T-helper 22 cell (primary cell): ENCODE data around the gene LYSET.
"Not testable (repeated sequence)": the region's sequence is repeated elsewhere in the genome, so short reads cannot be mapped to it uniquely, and the experiment has no call there.

Experiments used
- DNase-seq: peaks from one replicate; pipeline ENCODE4 v3.0.0-alpha.2; 2020; ENCODE audit warnings: low read depth

The LYSET gene

DNA sequence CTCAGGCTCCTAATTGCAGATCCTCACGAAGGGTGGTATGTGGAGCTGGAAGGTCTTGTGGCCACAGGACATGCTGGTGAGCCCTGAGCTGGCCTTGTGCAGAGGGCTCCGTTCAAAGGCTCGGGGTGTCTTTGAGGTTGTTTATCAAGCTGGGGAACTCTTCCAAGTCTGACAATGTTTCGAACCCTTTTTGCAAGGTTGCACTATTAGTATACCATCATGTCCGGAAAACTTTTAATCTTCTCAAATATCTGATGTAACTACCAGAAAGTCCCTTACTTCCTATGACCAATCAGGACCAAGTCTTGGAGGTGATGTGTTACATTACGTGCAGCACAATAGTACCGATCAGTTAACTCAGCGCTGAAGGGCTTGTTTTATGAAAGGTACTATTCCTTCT is 43.4 kb downstream of the LYSET start:
- no peak for DNase-seq

DNA sequence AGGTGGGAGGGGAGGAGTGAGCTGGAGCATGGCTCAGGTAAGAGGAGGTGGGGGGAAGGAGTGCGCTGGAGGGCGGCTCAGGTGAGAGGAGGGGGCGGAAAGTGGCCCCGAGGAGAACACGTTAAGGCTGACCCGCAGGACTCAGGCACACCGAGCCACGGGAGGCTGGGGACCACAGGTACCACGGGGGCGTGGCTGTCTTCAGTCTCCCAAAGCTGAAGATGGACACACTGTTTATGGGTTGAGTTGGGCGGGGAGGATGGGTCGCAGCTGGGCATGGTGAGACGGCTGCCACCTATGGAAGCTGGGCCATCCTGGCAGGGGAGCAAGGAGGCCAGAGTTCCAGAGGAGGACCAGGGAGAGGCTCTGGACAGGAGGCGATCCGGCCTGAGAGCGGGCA is 45.4 kb downstream of the LYSET start:
- no peak for DNase-seq

DNA sequence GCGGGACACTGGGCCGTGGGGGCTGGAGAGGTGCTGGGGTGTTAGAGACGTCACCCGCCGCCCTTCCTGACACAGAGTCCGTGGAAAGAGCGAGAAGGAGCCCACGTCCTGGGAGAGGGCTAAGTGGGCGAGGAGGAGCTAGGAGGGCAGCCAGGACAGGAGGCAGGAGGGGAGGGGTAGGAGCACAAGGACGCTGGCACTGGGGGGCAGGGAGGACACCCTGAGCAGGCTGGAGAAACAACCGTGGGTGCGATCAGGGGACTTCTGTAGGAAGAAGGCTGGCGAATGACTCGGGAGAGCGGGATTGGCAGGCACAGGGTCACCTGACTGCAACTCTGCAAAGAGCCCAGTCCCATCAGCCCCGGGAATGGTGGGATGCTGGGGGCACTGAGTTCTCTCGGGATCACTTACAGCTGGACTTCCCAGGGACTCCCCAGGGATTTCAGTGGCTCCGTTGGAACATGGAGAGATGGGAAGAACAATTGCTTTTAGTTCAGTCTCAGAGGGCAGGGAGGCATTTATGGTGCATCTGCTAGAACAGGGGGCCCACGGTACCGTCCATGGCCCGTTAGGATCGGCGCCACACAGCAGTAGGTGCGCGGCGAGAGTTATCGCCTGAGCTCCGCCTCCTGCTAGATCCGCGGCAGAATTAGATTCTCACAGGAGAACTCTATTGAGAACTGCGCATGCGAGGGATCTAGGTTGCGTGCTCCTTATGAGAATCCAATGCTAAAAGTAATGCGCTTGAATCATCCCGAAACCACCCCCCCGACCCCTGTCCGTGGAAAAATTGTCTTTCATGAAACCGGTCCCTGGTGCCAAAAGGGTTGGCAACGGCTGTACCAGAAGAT is 46.2 kb downstream of the LYSET start:
- no peak for DNase-seq

DNA sequence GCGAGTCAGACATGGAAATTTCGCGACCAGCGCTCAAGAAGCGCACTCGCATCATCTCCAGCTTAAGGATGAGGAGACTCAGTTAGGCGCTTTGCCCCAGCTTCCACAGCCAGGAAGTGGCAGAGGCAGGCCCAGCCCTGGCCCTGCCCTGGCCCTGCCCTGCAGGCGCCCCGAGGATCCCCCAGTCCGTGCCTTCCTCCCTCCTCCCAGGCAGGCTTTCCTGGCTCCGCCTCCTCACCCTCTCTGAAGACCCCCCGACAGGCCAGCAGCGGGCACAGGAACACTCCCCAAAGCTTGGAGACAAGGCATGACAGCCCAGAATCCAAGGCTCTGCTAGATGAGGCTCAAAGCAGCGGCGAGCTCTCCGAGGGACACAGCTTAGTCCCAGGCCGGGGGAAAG is 47.0 kb downstream of the LYSET start:
- no peak for DNase-seq

DNA sequence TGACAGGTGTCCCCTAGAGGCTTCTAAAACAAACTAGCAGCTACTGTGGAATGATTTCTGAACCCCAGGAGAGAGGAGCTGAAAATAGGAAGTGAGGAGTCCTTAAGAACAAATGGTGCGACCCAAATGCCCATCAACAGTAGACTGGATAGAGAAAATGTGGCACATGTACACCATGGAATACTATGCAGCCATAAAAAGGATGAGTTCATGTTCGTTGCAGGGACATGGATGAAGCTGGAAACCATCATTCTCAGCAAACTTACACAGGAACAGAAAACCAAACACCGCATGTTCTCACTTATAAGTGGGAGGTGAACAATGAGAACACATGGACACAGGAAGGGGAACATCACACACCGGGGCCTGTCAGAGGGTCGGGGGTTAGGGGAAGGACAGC is 48.0 kb downstream of the LYSET start:
- DNase-seq = not testable (repeated sequence)

DNA sequence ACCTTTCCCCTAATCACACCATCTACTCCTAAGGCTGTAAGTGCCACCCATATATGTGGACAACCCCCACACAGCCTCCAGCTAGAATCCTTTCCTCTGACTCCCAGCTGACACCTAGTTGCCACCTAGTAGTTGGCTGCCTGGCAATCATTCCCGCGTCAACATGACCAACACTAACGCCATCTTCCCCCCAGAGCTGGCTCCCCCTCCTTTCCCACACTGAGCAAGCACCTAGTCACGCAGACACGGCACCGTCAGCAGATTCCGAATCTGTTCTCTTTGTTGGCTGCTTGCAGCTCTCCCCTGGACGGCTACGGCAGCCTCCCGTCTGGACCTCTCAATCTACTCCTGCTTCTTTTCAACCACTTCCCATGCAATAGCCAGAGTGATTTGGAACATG is 49.7 kb downstream of the LYSET start:
- DNase-seq = no peak
